Stimulated activated CD8-positive, alpha-beta memory T cell treated with anti-CD3 and anti-CD28 coated beads, Interleukin-12 subunit alpha, Interleukin-12 subunit beta, amount 100 ng/mL, for 24 hours (primary cell): ENCODE results near the gene HK1.
"Not testable (repeated sequence)": the region's sequence is repeated elsewhere in the genome, so short reads cannot be mapped to it uniquely, and the experiment has no call there.

Source experiments
- DNase-seq: peaks from one replicate; pipeline ENCODE4 v3.0.0-alpha.2; 2020; ENCODE audit errors: extremely low read depth

The HK1 gene

GRCh38 chr10:69419744-69420126 is 141.4 kb downstream of the HK1 start:
- DNase-seq: no peak

- DNase-seq: no peak
Observed at GRCh38 chr10:69421611-69422308, 143.5 kb downstream of the HK1 start.

DNA sequence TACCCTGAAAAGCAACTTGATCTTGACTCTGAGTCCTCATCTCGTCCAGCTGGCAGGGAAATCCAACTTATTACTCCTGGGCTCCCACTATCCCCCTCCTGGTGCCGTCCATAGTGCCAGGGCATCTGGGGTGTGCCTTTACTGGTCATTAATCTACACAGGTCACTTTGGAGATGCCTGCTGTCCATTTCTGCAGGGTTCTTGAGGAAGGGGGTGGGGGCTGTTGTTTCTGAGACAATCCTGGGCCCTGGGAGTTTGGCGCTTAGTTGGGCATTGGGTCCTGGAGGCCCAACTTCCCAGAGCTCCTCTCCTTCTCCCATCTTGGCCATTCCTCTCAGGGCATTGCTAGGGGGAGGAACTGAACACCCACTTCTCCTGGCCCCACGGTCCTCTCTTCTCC is 144.4 kb downstream of the HK1 start:
- no peak for DNase-seq

DNA sequence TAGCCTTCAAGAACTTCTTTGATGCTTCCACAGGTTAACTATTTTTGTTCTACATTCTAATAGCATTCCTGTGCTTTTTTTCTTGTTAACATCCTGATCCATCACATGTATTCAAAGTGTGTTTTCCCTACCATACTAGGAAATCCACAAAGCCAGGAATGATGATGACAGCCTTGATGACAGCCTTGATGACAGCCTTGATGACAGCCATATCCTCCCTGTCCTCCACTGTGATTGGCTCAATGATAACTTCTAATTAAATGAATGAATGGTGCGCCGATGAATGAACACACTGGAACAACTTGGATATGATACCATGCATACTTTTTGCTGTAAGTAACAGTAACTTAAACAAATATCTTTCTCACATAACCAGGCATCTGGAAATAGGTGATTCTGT is 146.7 kb downstream of the HK1 start:
- DNase-seq: no peak

- DNase-seq: no peak
Observed at GRCh38 chr10:69425511-69426298, 147.4 kb downstream of the HK1 start.

- no peak for DNase-seq
Observed at GRCh38 chr10:69426376-69426727, 148.1 kb downstream of the HK1 start.

DNA sequence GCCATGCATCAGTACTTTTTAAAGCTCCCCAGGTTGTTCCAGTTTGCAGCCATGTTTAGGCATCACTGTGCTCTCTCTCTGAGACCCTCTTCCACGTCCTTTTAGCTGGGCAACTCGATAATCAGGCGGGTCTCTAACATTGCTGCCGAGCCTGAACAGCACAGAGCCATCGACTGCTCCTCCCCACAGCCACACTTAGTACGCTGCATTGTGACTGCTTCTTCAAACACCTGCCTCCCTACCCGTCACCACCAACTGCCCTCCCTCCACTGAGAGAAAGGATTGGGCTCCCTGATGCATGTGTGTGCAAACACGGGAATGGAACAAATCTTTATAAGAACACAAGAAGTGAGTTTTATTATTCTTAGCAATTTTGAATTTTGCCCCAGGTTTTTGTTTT is 149.9 kb downstream of the HK1 start:
- DNase-seq: no peak

- no peak for DNase-seq
Observed at GRCh38 chr10:69434169-69434568, 155.9 kb downstream of the HK1 start.

GRCh38 chr10:69434926-69435325 is 156.6 kb downstream of the HK1 start:
- no peak for DNase-seq

DNA sequence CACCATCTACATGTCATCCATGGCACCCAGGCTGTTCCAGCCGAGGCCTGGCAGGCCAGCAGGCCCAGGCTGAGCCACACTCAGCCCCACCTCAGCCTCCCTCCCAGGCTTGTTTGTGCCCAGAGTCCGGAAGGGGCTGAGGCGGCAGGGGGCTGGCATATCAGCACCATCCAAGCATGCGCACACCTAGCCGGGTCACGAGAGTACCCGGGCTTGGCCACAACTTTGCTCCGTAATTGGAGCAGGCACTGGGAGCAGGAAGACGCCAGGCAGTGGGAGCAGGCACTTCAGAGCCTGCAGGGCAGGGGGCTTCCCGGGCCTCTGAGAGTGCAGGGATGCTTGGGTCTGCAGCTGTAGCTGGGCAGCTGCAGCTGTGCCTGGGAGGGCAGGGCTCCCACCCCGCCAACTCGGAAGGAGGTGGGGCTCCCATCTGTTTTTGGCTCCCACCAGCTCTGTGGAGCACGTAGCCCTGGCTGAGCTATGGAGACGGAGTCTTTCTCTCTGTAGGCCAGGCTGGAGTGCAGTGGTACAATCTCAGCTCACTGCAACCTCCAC is 157.7 kb downstream of the HK1 start:
- DNase-seq: no peak

GRCh38 chr10:69437321-69438259 is 159.3 kb downstream of the HK1 start:
- no peak for DNase-seq

GRCh38 chr10:69438536-69439349 is 160.4 kb downstream of the HK1 start:
- DNase-seq: no peak

GRCh38 chr10:69439350-69439739 is 161.0 kb downstream of the HK1 start:
- no peak for DNase-seq

- DNase-seq: no peak
Observed at GRCh38 chr10:69439813-69440506, 161.7 kb downstream of the HK1 start.

GRCh38 chr10:69443354-69443753 is 165.1 kb downstream of the HK1 start:
- no peak for DNase-seq

- no peak for DNase-seq
Observed at GRCh38 chr10:69445041-69445440, 166.7 kb downstream of the HK1 start.

DNA sequence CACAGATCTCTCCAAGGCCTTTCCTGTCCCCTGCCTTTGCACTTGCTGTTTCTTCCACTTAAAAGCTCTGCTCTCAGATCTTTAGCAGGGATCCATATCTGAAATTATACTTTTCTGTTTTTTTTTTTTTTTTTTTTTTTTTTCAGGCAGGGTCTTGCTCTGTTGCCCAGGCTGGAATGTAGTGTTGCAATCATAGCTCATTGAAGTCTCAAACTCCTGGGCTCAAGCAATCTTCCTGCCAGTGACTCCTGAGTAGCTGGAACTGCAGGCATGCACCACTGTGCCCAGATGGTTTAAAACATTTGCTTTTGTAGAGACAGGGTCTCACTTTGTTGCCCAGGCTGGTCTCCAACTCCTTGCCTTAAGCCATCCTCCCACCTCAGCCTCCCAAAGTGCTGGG is 167.9 kb downstream of the HK1 start:
- no peak for DNase-seq

DNA sequence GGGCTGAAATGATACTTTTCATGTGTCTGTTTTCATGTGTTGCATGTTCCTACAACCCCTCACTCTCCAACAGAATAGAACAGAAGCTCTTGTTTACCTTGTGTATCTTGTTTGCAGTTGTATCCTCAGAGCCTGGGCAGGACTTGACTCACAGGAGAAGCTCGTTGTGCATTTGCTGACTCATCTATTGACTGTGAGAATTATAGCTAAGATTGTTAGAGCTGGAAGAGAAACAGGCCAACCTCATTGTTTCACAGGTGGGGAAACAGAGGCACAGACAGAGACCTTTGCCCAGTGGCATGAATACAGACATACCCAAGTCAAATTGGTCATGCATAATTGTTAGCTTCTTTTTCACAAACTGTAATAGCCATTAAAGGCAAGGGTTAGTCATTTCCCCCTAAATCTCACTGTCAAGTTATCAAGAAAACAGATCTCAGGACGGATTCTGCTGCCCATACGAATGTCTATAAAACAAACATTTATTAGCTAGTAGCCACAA is 168.4 kb downstream of the HK1 start:
- no peak for DNase-seq

- DNase-seq: no peak
Observed at GRCh38 chr10:69449841-69450240, 171.5 kb downstream of the HK1 start.

DNA sequence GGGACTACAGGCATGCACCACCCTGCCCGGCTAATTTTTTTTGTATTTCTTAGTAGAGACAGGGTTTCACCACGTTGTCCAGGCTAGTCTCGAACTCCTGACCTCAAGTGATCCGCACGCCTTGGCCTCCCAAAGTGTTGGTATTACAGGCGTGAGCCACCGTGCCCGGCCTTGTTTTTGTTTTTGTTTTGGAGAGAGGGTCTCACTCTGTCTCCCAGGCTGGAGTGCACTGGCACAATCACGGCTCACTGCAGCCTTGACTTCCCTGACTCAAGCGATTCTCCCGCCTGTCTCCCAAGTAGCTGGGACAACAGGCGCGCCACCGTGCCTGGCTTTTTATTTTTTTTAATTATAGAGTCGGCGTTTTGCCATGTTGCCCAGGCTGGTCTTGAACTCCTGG is 172.1 kb downstream of the HK1 start:
- not testable (repeated sequence) for DNase-seq
